Large intestine (tissue), 3 donors: ENCODE results near the gene FXYD1. TPM values are rescaled to one million over a fixed set of nuclear protein-coding genes. Genes with fewer than 3 reads are reported as not detected.

ENCODE experiments used
- DNase-seq, 2 donors: peaks; one replicate each; pipeline versions ENCODE4 v3.0.0 to v3.0.0-alpha.2; 2013
- H3K27ac ChIP-seq: one replicate; pipeline ENCODE4 v1.5.1; 2013; ENCODE audit warnings: low read length
- H3K27me3 ChIP-seq: 2 replicates; pipeline ENCODE4 v1.6.1; 2013; ENCODE audit warnings: low read length; ENCODE audit not compliant: control insufficient read depth, insufficient read depth
- H3K36me3 ChIP-seq: 2 replicates; pipeline ENCODE4 v1.6.1; 2013; ENCODE audit warnings: low read length; ENCODE audit not compliant: control insufficient read depth, insufficient read depth
- H3K4me1 ChIP-seq: one replicate; pipeline ENCODE4 v1.6.1; 2013; ENCODE audit warnings: low read length; ENCODE audit not compliant: control insufficient read depth, insufficient read depth
- H3K4me3 ChIP-seq: one replicate; pipeline ENCODE4 v1.5.1; 2013; ENCODE audit warnings: low read length
- H3K9me3 ChIP-seq: one replicate; pipeline ENCODE4 v1.6.1; 2013; ENCODE audit warnings: mild to moderate bottlenecking, low read depth, low read length, moderate library complexity; ENCODE audit not compliant: control insufficient read depth
- whole genome bisulfite sequencing: methylation state at CpG from one replicate; pipeline ENCODE4 v1.1.5; 2013; ENCODE audit warnings: low lambda C conversion rate; ENCODE audit not compliant: insufficient coverage; 5-methylcytosine and 5-hydroxymethylcytosine counted together
- polyA plus RNA-seq: library from polyadenylated mRNA; unstranded; fragments of 120-200 nt; gene quantifications from one replicate; pipeline ENCODE4 v1.2.1, GENCODE V29; 2013

Gene FXYD1
- polyA plus RNA-seq, 1 donor, result 23.2 TPM

DNA sequence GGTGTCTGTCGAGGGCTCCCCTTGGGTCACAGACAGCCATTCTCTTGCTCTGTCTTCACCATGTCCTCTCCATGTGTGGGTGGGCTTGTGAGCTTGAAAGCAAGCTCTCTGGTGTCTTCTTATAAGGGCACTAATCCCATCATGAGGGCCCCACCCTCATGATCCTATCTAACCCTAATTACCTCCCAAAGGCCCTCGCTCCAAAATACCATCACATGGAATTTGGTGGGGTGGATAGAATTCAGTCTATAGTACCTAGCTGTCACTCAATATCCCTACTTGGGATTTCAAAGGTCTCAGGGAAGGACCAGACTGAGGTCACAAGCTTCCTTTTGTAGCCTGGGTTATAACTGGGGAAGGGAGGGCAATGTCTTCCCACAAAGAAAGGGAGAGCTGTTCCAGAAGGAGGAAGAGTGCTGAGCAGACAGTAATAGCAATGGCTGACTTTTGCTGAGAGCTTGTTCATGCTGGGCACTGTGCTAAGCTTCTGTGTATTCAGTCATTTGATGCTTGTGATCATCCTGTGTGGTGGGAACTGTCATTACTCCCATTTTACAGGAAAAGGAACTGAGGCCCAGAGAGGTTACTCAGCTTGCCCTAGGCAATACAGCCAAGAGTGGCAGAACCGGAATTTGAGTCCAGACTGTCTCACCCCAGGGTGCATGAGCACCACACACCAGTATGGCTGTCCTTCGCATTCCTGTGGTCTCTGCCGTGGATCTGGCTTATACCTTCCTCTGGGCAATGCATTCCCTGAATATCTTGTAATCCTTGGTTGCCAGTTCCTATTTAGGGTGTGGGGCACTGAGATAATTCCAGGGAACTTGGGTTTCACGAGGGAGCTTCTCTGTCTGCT is 24.1 kb downstream of the FXYD1 start:
- no peak overlapping the region for H3K4me3 ChIP-seq
- 80% methylated on average over 1 of the region's 6 CpGs for WGBS
- no peak for DNase-seq
- H3K4me1 ChIP-seq, result no peaks in the 10 kb centered on the region
- H3K36me3 ChIP-seq, result peaks cover 12% of the 10 kb centered on the region
- H3K27me3 ChIP-seq, result no peaks in the 10 kb centered on the region
- no peak overlapping the region for H3K27ac ChIP-seq
- H3K9me3 ChIP-seq, result peaks cover 13% of the 10 kb centered on the region

DNA sequence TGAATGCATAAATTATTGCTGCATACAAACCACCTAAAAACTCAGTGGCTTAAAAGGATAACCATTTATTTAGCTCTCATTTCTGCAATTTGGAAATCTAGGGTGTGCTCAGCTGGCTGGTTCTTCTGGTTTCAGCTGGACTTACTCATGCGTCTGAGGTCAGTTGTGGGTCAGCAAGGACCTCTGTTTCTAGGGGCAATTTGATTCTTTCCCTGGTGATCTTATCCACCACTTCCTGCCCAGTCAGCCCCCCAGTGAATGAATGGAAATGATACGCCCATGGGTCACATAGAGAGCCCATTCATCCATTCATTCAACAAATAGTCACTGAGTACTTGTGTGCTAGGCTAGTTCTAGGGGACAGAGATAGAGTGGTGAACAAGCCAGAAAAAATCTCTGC is 25.8 kb downstream of the FXYD1 start:
- no peak for DNase-seq
- no peaks in the 10 kb centered on the region for H3K4me1 ChIP-seq
- H3K27me3 ChIP-seq, result no peaks in the 10 kb centered on the region
- H3K36me3 ChIP-seq, result peaks cover 10% of the 10 kb centered on the region
- H3K9me3 ChIP-seq, result peaks cover 13% of the 10 kb centered on the region
- H3K4me3 ChIP-seq, result no peak overlapping the region
- no CpG with 5 or more reads among the region's 2 CpGs for WGBS
- no peak overlapping the region for H3K27ac ChIP-seq

DNA sequence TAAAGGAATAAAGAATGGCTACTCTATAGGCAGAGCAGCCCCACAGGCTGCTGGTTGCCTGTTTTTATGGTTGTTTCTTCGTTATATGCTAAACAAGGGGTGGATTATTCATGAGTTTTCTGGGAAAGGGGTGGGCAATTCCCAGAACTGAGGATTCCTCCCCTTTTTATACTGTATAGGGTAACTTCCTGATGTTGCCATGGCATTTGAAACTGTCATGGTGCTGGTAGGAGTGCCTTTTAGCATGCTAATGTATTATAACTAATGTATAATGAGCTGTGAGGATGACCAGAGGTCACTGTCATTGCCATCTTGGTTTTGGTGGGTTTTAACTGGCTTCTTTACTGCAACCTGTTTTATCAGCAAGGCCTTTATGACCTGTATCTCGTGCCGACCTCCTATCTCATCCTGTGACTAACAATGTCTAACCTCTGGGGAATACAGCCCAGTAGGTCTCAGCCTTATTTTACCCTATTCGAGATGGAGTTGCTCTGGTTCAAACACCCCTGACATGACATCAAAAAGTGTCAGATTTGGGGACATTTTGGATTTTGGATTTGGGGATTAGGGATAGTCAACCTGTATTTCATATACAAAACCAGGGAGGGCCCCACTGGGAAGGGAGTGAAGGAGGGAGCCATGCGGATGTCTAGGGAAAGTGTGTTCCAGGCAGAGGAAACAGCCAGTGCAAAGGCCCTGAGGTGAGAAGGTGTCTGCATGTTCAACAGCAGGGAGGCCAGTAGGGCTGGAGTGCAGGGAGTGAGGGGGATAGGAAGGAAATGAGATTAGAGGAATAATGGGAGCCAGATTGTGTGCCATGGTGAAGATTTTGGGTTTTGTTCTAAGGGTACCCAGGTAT is 26.8 kb downstream of the FXYD1 start:
- peaks cover 10% of the 10 kb centered on the region for H3K36me3 ChIP-seq
- H3K4me3 ChIP-seq, result no peak overlapping the region
- H3K4me1 ChIP-seq, result no peaks in the 10 kb centered on the region
- H3K27me3 ChIP-seq, result no peaks in the 10 kb centered on the region
- WGBS, result no CpG with 5 or more reads among the region's 5 CpGs
- DNase-seq, result no peak
- peaks cover 13% of the 10 kb centered on the region for H3K9me3 ChIP-seq
- no peak overlapping the region for H3K27ac ChIP-seq

DNA sequence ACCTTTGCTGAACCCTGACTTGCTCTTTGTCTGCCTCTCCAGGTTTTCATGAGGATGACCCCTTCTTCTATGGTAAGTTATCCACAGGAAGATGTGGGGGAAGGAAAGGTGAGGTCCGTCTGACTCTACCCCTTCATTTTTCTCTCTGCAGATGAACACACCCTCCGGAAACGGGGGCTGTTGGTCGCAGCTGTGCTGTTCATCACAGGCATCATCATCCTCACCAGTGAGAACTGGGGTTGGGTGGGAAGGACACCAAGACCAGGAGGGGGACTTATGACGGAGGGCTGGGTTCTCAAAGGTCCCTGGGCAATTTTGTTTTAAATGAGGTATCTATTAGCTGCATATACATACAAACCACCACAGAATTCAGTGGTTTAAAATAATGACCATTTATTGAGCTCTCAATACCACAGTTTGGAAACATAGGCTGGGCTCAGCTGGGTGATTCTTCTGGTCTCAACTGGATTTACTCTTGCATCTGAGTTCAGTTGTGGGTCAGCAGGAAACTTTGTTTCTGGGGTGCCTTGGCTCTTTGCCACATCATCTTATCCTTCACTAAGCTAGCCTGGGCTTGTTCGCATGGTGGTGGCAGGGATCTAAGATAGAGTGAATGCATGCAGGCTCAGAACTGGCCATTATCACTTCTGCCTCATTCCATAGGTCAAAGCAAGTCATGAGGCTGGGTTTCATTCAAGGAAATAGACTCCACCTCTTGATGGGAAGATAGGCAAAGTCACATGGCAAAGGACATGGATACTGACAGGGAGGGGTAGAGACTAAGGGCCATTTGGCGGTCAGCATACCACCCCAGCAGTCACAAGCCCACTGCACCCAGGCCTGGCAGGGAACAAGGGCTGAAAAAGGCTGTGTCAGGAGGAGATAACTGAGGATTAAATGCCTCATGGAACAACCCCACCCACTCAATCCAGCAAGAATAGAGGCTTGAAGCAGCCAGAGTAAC is 27.8 kb downstream of the FXYD1 start:
- no peak overlapping the region for H3K27ac ChIP-seq
- H3K9me3 ChIP-seq, result peaks cover 13% of the 10 kb centered on the region
- no peaks in the 10 kb centered on the region for H3K4me1 ChIP-seq
- H3K4me3 ChIP-seq, result no peak overlapping the region
- peaks cover 10% of the 10 kb centered on the region for H3K36me3 ChIP-seq
- no peaks in the 10 kb centered on the region for H3K27me3 ChIP-seq
- no peak for DNase-seq
- WGBS, result no CpG with 5 or more reads among the region's 7 CpGs

DNA sequence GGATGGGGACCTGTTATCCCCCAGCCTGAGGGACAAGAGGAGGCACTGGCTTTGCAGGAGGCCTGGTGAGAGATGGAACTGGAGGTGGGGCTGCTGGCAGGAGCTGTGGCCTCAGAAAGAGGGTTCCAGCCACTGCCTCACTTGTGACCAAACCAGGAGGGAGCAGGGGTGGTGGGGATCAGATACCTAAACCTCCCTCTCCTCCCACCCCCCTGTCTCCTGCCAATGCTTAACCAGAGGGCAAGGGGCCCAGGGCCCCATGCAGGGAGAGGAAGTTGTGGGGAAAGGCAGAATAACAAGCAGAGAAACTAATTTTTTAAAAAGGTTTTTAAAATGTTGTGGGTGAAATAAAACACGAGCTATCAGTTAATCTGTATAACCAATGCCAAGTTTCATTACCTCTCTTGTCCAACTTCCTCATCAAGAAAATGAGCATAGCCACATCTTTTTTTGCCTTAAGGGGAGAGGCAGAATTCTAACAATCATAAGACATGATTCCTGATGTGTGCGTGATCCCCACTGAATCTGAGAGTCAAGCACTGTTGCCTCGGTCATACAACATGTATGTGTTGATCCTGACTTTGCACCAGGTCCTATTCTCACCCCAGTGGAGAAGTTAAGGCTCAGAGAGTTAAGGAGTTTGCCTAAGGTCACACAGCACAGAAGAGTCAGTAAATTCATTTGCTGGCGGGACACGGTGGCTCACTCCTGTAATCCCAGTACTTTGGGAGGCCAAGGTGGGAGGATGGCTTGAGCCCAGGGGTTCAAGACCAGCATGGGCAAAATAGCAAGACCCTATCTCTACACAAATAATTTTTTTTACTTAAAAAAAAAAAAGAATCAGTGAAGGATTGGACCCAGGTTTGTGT is 28.9 kb downstream of the FXYD1 start:
- no peak for DNase-seq
- Histone ChIP-seq H3K27me3 (no peaks in the 10 kb centered on the region), H3K36me3 (peaks cover 7% of the 10 kb centered on the region), H3K27ac (no peak overlapping the region), H3K9me3 (peaks cover 18% of the 10 kb centered on the region), H3K4me3 (no peak overlapping the region), H3K4me1 (no peaks in the 10 kb centered on the region)
- WGBS, result 67% methylated on average over 1 of the region's 5 CpGs

DNA sequence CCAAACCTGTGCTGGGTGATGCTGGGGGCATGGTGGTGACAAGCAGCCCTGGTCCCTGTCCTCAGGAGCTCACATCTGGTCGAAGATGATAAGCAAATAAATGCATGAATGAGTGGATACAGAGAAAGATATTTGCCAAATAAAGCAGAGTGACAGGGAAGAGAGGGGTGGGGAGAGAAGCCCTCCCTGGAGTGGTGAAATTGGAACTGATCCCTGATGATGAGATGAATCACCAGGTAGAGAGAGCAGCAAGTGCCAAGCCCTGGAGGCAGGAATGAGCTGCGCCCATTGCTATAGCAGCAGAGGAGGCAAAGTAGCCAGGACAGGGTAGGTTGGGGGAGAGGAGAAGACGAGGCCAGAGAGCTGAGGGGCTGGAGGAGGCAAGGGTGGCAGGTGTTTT is 29.6 kb downstream of the FXYD1 start:
- Histone ChIP-seq H3K27ac (no peak overlapping the region), H3K27me3 (no peaks in the 10 kb centered on the region), H3K9me3 (peaks cover 19% of the 10 kb centered on the region), H3K36me3 (peaks cover 7% of the 10 kb centered on the region), H3K4me3 (no peak overlapping the region), H3K4me1 (no peaks in the 10 kb centered on the region)
- WGBS, result no CpG with 5 or more reads among the region's 3 CpGs
- no peak for DNase-seq

DNA sequence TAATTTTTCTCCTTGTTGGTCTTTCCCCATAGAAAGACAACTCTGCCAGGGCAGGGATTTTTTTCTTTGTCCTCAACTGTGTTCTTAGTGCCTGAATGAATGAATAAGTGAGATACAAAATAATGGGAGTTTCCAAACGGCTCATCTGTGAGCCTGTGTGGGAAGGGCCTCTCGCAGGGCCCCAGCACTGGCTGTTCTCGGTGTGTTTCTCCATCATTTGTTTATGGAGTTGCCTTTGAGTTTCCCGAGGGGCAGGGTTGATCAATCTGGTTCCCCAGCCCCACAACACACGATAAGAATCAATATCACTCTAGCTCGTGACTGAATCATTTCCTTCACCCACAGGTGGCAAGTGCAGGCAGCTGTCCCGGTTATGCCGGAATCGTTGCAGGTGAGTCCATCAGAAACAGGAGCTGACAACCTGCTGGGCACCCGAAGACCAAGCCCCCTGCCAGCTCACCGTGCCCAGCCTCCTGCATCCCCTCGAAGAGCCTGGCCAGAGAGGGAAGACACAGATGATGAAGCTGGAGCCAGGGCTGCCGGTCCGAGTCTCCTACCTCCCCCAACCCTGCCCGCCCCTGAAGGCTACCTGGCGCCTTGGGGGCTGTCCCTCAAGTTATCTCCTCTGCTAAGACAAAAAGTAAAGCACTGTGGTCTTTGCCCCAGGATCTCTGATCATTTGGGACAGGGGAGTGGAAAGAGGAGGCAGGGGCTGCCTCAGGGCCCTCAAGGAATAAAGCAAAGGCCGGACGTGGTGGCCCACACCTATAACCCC is 30.8 kb downstream of the FXYD1 start:
- H3K27me3 ChIP-seq, result no peaks in the 10 kb centered on the region
- H3K9me3 ChIP-seq, result peaks cover 13% of the 10 kb centered on the region
- H3K4me1 ChIP-seq, result no peaks in the 10 kb centered on the region
- no peak overlapping the region for H3K27ac ChIP-seq
- no CpG with 5 or more reads among the region's 18 CpGs for WGBS
- no peak overlapping the region for H3K4me3 ChIP-seq
- peaks cover 7% of the 10 kb centered on the region for H3K36me3 ChIP-seq
- DNase-seq, result no peak

DNA sequence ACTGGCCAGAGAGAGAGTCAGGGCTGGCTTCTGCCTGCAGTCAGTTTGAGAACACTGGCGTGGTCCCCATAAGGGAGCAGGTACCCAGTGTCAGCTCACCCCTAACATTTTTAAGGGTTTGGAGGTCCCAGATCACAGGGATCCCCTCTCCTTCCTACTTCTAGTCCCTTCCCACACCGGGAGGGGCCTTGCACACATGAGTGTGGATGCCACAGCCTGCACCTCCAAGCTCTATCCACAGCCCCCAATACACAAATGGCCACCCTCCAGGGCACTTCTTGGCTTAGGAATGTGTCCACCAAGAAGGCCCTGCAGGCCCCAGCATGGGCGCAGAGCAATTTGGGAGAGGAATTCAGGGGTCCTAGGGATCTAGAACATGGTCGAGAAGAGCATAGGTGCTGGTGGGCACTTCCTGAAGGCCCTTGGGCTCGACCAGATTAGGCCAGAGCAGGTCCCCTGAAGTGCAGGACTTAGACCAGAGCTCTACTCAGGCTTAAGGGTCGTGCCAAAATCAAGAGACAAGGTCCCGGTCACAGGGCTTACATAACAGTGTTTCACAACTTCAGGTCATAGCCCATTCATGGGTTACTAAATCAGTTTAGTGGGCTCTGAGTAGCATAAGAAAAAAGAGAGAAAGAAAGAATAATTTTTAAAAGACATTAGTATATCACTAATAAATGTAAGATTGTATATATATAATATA is 31.9 kb downstream of the FXYD1 start:
- no CpG with 5 or more reads among the region's 7 CpGs for WGBS
- H3K4me3 ChIP-seq, result no peak overlapping the region
- H3K4me1 ChIP-seq, result no peaks in the 10 kb centered on the region
- peaks cover 13% of the 10 kb centered on the region for H3K9me3 ChIP-seq
- peaks cover 5% of the 10 kb centered on the region for H3K36me3 ChIP-seq
- no peak for DNase-seq
- no peak overlapping the region for H3K27ac ChIP-seq
- H3K27me3 ChIP-seq, result no peaks in the 10 kb centered on the region
